AG20443 (cell line): ENCODE results near the gene CDKN2D.

Source experiments
- DNase-seq: peaks from one replicate; pipeline ENCODE4 v3.0.0; 2012; ENCODE audit warnings: low spot score, mixed read lengths

The CDKN2D gene

GRCh38 chr19:10520652-10521318, 48.0 kb downstream of the CDKN2D start:
- DNase-seq: no peak

- DNase-seq: no peak
Observed at GRCh38 chr19:10519421-10519820, 49.4 kb downstream of the CDKN2D start.

GRCh38 chr19:10518444-10519361, 50.1 kb downstream of the CDKN2D start:
- no peak for DNase-seq

- DNase-seq: peak; percentile 63
Observed at GRCh38 chr19:10517760-10518443, 50.9 kb downstream of the CDKN2D start.

GRCh38 chr19:10517361-10517759, 51.4 kb downstream of the CDKN2D start, which contains the start of gene S1PR5:
Gene S1PR5 (minus strand): TSS chr19:10517447. CDS start chr19:10515011, 2,436 bp downstream.
- peak; percentile 69 for DNase-seq

- peak; percentile 37 for DNase-seq
Observed at GRCh38 chr19:10516671-10517286, 52.0 kb downstream of the CDKN2D start.
